Measurements from ENCODE around the gene SLC17A9. TPM values are rescaled to one million over a fixed set of nuclear protein-coding genes. Genes with fewer than 3 reads are reported as not detected.
"Not testable (repeated sequence)": the region's sequence is repeated elsewhere in the genome, so short reads cannot be mapped to it uniquely, and the experiment has no call there.

Gene SLC17A9
- total RNA-seq, 1 donor from 2014 or later: not detected

GRCh38 chr20:62920039-62920645, 32.4 kb upstream of the SLC17A9 start:
- Histone ChIP-seq H3K36me3 (ENCODE audit: control insufficient read depth in 3 of 3, insufficient read depth in 3 of 3, low read length in 3 of 3) (no peaks in the 10 kb centered on the region), H3K27ac (ENCODE audit: low read depth, low read length) (no peak overlapping the region), H3K4me3 (ENCODE audit: low read length in 3 of 3) (no peak overlapping the region), H3K27me3 (ENCODE audit: control insufficient read depth in 3 of 3, insufficient read depth in 3 of 3, low read length in 3 of 3) (no peaks in the 10 kb centered on the region), H3K9ac (ENCODE audit: low read depth in 1 of 3, low read length in 3 of 3) (no peak overlapping the region), H3K9me3 (ENCODE audit: control insufficient read depth in 3 of 3, low read length in 3 of 3) (no peaks in the 10 kb centered on the region), H3K4me1 (ENCODE audit: control insufficient read depth in 3 of 3, insufficient read depth in 3 of 3, low read length in 3 of 3) (peaks cover 76 to 82% (median 77%) of the 10 kb centered on the region in 3 donors)

GRCh38 chr20:62921119-62921687, 31.3 kb upstream of the SLC17A9 start:
- H3K9me3 ChIP-seq (ENCODE audit: control insufficient read depth in 3 of 3, low read length in 3 of 3): no peaks in the 10 kb centered on the region
- H3K27ac ChIP-seq (ENCODE audit: low read depth, low read length): no peak overlapping the region
- no peaks in the 10 kb centered on the region for H3K27me3 ChIP-seq (ENCODE audit: control insufficient read depth in 3 of 3, insufficient read depth in 3 of 3, low read length in 3 of 3)
- no peaks in the 10 kb centered on the region for H3K36me3 ChIP-seq (ENCODE audit: control insufficient read depth in 3 of 3, insufficient read depth in 3 of 3, low read length in 3 of 3)
- peaks cover 76 to 77% (median 77%) of the 10 kb centered on the region in 3 donors for H3K4me1 ChIP-seq (ENCODE audit: control insufficient read depth in 3 of 3, insufficient read depth in 3 of 3, low read length in 3 of 3)
- no peak overlapping the region for H3K9ac ChIP-seq (ENCODE audit: low read depth in 1 of 3, low read length in 3 of 3)
- no peak overlapping the region for H3K4me3 ChIP-seq (ENCODE audit: low read length in 3 of 3)

- Histone ChIP-seq H3K27ac (ENCODE audit: low read depth, low read length) (peak overlapping the region; percentile 5), H3K9me3 (ENCODE audit: control insufficient read depth in 3 of 3, low read length in 3 of 3) (no peaks in the 10 kb centered on the region), H3K36me3 (ENCODE audit: control insufficient read depth in 3 of 3, insufficient read depth in 3 of 3, low read length in 3 of 3) (no peaks in the 10 kb centered on the region), H3K9ac (ENCODE audit: low read depth in 1 of 3, low read length in 3 of 3) (no peak overlapping the region), H3K4me1 (ENCODE audit: control insufficient read depth in 3 of 3, insufficient read depth in 3 of 3, low read length in 3 of 3) (peaks cover 73 to 78% (median 76%) of the 10 kb centered on the region in 3 donors), H3K27me3 (ENCODE audit: control insufficient read depth in 3 of 3, insufficient read depth in 3 of 3, low read length in 3 of 3) (no peaks in the 10 kb centered on the region), H3K4me3 (ENCODE audit: low read length in 3 of 3) (peak overlapping the region in 2 of 3 donors; percentile 1 to 22)
These were observed 30.0 kb upstream of the SLC17A9 start for GRCh38 chr20:62922451-62922921.

- Histone ChIP-seq H3K4me3 (ENCODE audit: low read length in 3 of 3) (peak overlapping the region in 2 of 3 donors; percentile 24 to 35), H3K9ac (ENCODE audit: low read depth in 1 of 3, low read length in 3 of 3) (peak overlapping the region in 1 of 3 donors; percentile 97), H3K4me1 (ENCODE audit: control insufficient read depth in 3 of 3, insufficient read depth in 3 of 3, low read length in 3 of 3) (peaks cover 73 to 78% (median 76%) of the 10 kb centered on the region in 3 donors), H3K27ac (ENCODE audit: low read depth, low read length) (peak overlapping the region; percentile 5)
- H3K27me3 ChIP-seq (ENCODE audit: control insufficient read depth in 3 of 3, insufficient read depth in 3 of 3, low read length in 3 of 3); H3K36me3 ChIP-seq (ENCODE audit: control insufficient read depth in 3 of 3, insufficient read depth in 3 of 3, low read length in 3 of 3); H3K9me3 ChIP-seq (ENCODE audit: control insufficient read depth in 3 of 3, low read length in 3 of 3): not testable (repeated sequence)
These were observed 29.3 kb upstream of the SLC17A9 start for GRCh38 chr20:62923059-62923668.

- Histone ChIP-seq H3K27me3 (ENCODE audit: control insufficient read depth in 3 of 3, insufficient read depth in 3 of 3, low read length in 3 of 3) (no peaks in the 10 kb centered on the region), H3K9me3 (ENCODE audit: control insufficient read depth in 3 of 3, low read length in 3 of 3) (no peaks in the 10 kb centered on the region), H3K36me3 (ENCODE audit: control insufficient read depth in 3 of 3, insufficient read depth in 3 of 3, low read length in 3 of 3) (no peaks in the 10 kb centered on the region), H3K4me1 (ENCODE audit: control insufficient read depth in 3 of 3, insufficient read depth in 3 of 3, low read length in 3 of 3) (peaks cover 71 to 76% (median 74%) of the 10 kb centered on the region in 3 donors), H3K27ac (ENCODE audit: low read depth, low read length) (peak overlapping the region; percentile 88), H3K9ac (ENCODE audit: low read depth in 1 of 3, low read length in 3 of 3) (peak overlapping the region; percentile 23 to 97 (median 95)), H3K4me3 (ENCODE audit: low read length in 3 of 3) (peak overlapping the region; percentile 79 to 97 (median 90))
These were observed 28.7 kb upstream of the SLC17A9 start for GRCh38 chr20:62923669-62924441.

- Histone ChIP-seq H3K36me3 (ENCODE audit: control insufficient read depth in 3 of 3, insufficient read depth in 3 of 3, low read length in 3 of 3) (no peaks in the 10 kb centered on the region), H3K4me3 (ENCODE audit: low read length in 3 of 3) (peak overlapping the region; percentile 79 to 97 (median 90)), H3K4me1 (ENCODE audit: control insufficient read depth in 3 of 3, insufficient read depth in 3 of 3, low read length in 3 of 3) (peaks cover 67 to 74% (median 69%) of the 10 kb centered on the region in 3 donors), H3K27me3 (ENCODE audit: control insufficient read depth in 3 of 3, insufficient read depth in 3 of 3, low read length in 3 of 3) (no peaks in the 10 kb centered on the region), H3K9me3 (ENCODE audit: control insufficient read depth in 3 of 3, low read length in 3 of 3) (no peaks in the 10 kb centered on the region), H3K9ac (ENCODE audit: low read depth in 1 of 3, low read length in 3 of 3) (peak overlapping the region; percentile 95 to 97 (median 97)), H3K27ac (ENCODE audit: low read depth, low read length) (peak overlapping the region; percentile 88)
These were observed 27.9 kb upstream of the SLC17A9 start for GRCh38 chr20:62924442-62925075.

- no peaks in the 10 kb centered on the region for H3K9me3 ChIP-seq (ENCODE audit: control insufficient read depth in 3 of 3, low read length in 3 of 3)
- peak overlapping the region; percentile 79 to 97 (median 90) for H3K4me3 ChIP-seq (ENCODE audit: low read length in 3 of 3)
- H3K9ac ChIP-seq (ENCODE audit: low read depth in 1 of 3, low read length in 3 of 3): peak overlapping the region; percentile 95 to 97 (median 97)
- peaks cover 62 to 75% (median 64%) of the 10 kb centered on the region in 3 donors for H3K4me1 ChIP-seq (ENCODE audit: control insufficient read depth in 3 of 3, insufficient read depth in 3 of 3, low read length in 3 of 3)
- H3K36me3 ChIP-seq (ENCODE audit: control insufficient read depth in 3 of 3, insufficient read depth in 3 of 3, low read length in 3 of 3): no peaks in the 10 kb centered on the region
- no peaks in the 10 kb centered on the region for H3K27me3 ChIP-seq (ENCODE audit: control insufficient read depth in 3 of 3, insufficient read depth in 3 of 3, low read length in 3 of 3)
- H3K27ac ChIP-seq (ENCODE audit: low read depth, low read length): peak overlapping the region; percentile 88
These were observed 27.5 kb upstream of the SLC17A9 start for GRCh38 chr20:62925076-62925419.

- H3K9me3 ChIP-seq (ENCODE audit: control insufficient read depth in 3 of 3, low read length in 3 of 3): no peaks in the 10 kb centered on the region
- H3K27ac ChIP-seq (ENCODE audit: low read depth, low read length): peak overlapping the region; percentile 88
- H3K4me1 ChIP-seq (ENCODE audit: control insufficient read depth in 3 of 3, insufficient read depth in 3 of 3, low read length in 3 of 3): peaks cover 58 to 69% (median 59%) of the 10 kb centered on the region in 3 donors
- H3K9ac ChIP-seq (ENCODE audit: low read depth in 1 of 3, low read length in 3 of 3): peak overlapping the region; percentile 95 to 97 (median 97)
- H3K36me3 ChIP-seq (ENCODE audit: control insufficient read depth in 3 of 3, insufficient read depth in 3 of 3, low read length in 3 of 3): no peaks in the 10 kb centered on the region
- no peaks in the 10 kb centered on the region for H3K27me3 ChIP-seq (ENCODE audit: control insufficient read depth in 3 of 3, insufficient read depth in 3 of 3, low read length in 3 of 3)
- peak overlapping the region; percentile 79 to 97 (median 90) for H3K4me3 ChIP-seq (ENCODE audit: low read length in 3 of 3)
These were observed 26.9 kb upstream of the SLC17A9 start for GRCh38 chr20:62925420-62926228.

All from skeletal muscle tissue (tissue), 4 donors.